Measurements from ENCODE around the gene SPACDR.

Gene SPACDR

DNA sequence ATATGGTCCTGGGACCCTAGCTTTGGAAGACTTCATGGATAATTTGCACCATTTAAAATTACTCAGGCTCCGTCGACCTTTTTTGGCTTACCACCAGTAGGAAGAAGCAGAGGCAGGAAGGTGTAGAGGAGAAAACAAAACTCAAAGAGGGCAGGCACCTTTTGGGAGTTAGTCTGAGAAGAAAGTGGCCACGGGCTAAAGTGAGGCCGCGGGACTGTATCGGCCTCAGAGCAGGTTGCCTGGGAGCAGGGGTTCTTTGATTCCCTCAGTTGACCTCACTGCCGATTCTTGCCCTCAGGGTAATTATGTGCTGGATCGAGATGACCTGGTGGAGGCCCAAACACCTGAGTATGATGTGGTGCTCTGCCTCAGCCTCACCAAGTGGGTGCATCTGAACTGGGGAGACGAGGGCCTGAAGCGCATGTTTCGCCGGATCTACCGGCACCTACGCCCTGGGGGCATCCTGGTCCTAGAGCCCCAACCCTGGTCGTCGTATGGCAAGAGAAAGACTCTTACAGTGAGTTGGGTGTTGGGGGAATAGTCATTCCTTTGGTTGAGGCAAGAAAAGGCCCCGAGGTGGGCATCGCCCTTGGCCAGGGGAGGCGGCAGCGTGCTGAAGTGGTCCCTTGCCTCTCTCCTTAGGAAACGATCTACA, 31.3 kb downstream of the SPACDR start:
- peaks cover 9 to 56% (median 50%) of the 10 kb centered on the region in 4 experiments for H3K4me1 ChIP-seq (ENCODE audit: control extremely low read depth in 1 of 4, control insufficient read depth in 4 of 4, insufficient read depth in 4 of 4, low read length in 3 of 4)
- peaks cover 3 to 46% (median 29%) of the 10 kb centered on the region in 4 experiments for H3K36me3 ChIP-seq (ENCODE audit: control insufficient read depth in 4 of 4, insufficient read depth in 4 of 4, low read length in 3 of 4)
- DNase-seq: no peak
- ChIA-PET CTCF (interaction anchor here (1.7 to 20.5 kb wide), 2 partner anchors 15 to 21 kb away, joined by 3 to 160 read pairs; no protein-coding TSS in a partner anchor), POLR2A (no interaction called here)
- no peaks in the 10 kb centered on the region for H3K9me3 ChIP-seq (ENCODE audit: control extremely low read depth in 1 of 5, control insufficient read depth in 4 of 5, insufficient read depth in 2 of 5, low read depth in 1 of 5, low read length in 4 of 5)
- peak overlapping the region in 1 of 7 experiments; percentile 6 for H3K4me3 ChIP-seq (ENCODE audit: control insufficient read depth in 1 of 7, extremely low read depth in 1 of 7, insufficient read depth in 4 of 7, low read depth in 2 of 7, low read length in 6 of 7)
- no peaks in the 10 kb centered on the region for H3K27me3 ChIP-seq (replicated peaks in 2 of 5; ENCODE audit: control insufficient read depth in 4 of 5, insufficient read depth in 5 of 5, low read length in 4 of 5)
- H3K27ac ChIP-seq (ENCODE audit: insufficient read depth in 1 of 2, low read depth in 1 of 2, low read length in 2 of 2, poor library complexity in 1 of 2, severe bottlenecking in 2 of 2): peak overlapping the region; percentile 5 to 100
- WGBS (ENCODE audit: insufficient coverage): 97% methylated on average over 18 of the region's 21 CpGs

GRCh38 chr7:100432053-100432452, 32.0 kb downstream of the SPACDR start:
- Histone ChIP-seq H3K27ac (ENCODE audit: insufficient read depth in 1 of 2, low read depth in 1 of 2, low read length in 2 of 2, poor library complexity in 1 of 2, severe bottlenecking in 2 of 2) (peak overlapping the region; percentile 19 to 100), H3K4me1 (ENCODE audit: control extremely low read depth in 1 of 4, control insufficient read depth in 4 of 4, insufficient read depth in 4 of 4, low read length in 3 of 4) (peaks cover 9 to 54% (median 49%) of the 10 kb centered on the region in 4 experiments), H3K36me3 (ENCODE audit: control insufficient read depth in 4 of 4, insufficient read depth in 4 of 4, low read length in 3 of 4) (peaks cover 3 to 46% (median 29%) of the 10 kb centered on the region in 4 experiments), H3K27me3 (replicated peaks in 2 of 5; ENCODE audit: control insufficient read depth in 4 of 5, insufficient read depth in 5 of 5, low read length in 4 of 5) (no peaks in the 10 kb centered on the region), H3K4me3 (ENCODE audit: control insufficient read depth in 1 of 7, extremely low read depth in 1 of 7, insufficient read depth in 4 of 7, low read depth in 2 of 7, low read length in 6 of 7) (peak overlapping the region in 2 of 7 experiments; percentile 3 to 33), H3K9me3 (ENCODE audit: control extremely low read depth in 1 of 5, control insufficient read depth in 4 of 5, insufficient read depth in 2 of 5, low read depth in 1 of 5, low read length in 4 of 5) (no peaks in the 10 kb centered on the region)
- ChIA-PET CTCF (interaction anchor here (1.7 to 20.5 kb wide), 2 partner anchors 16 to 22 kb away, joined by 3 to 160 read pairs; no protein-coding TSS in a partner anchor), POLR2A (no interaction called here)
- no peak for DNase-seq
- WGBS (ENCODE audit: insufficient coverage): 95% methylated on average over 4 of the region's 4 CpGs

DNA sequence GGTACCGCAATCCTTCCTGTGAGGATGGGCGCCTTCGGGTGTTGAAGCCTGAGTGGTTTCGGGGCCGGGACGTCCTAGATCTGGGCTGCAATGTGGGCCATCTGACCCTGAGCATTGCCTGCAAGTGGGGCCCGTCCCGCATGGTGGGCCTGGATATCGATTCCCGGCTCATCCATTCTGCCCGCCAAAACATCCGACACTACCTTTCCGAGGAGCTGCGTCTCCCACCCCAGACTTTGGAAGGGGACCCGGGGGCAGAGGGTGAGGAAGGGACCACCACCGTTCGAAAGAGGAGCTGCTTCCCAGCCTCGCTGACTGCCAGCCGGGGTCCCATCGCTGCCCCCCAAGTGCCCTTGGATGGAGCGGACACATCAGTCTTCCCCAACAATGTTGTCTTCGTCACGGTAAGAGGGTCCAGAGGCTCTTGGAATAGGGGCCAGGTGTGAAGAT, 32.7 kb downstream of the SPACDR start:
- no peak for DNase-seq
- H3K9me3 ChIP-seq (ENCODE audit: control extremely low read depth in 1 of 5, control insufficient read depth in 4 of 5, insufficient read depth in 2 of 5, low read depth in 1 of 5, low read length in 4 of 5): no peaks in the 10 kb centered on the region
- 95% methylated on average over 16 of the region's 23 CpGs for WGBS (ENCODE audit: insufficient coverage)
- peak overlapping the region; percentile 19 to 100 for H3K27ac ChIP-seq (ENCODE audit: insufficient read depth in 1 of 2, low read depth in 1 of 2, low read length in 2 of 2, poor library complexity in 1 of 2, severe bottlenecking in 2 of 2)
- CTCF ChIA-PET: interaction anchor here (3.4 to 20.5 kb wide), 2 partner anchors 14 to 23 kb away, joined by 14 to 160 read pairs; no protein-coding TSS in a partner anchor
- H3K27me3 ChIP-seq (replicated peaks in 2 of 5; ENCODE audit: control insufficient read depth in 4 of 5, insufficient read depth in 5 of 5, low read length in 4 of 5): no peaks in the 10 kb centered on the region
- peak overlapping the region in 5 of 7 experiments; percentile 82 to 91 (median 82) for H3K4me3 ChIP-seq (ENCODE audit: control insufficient read depth in 1 of 7, extremely low read depth in 1 of 7, insufficient read depth in 4 of 7, low read depth in 2 of 7, low read length in 6 of 7)
- peaks cover 3 to 46% (median 29%) of the 10 kb centered on the region in 4 experiments for H3K36me3 ChIP-seq (ENCODE audit: control insufficient read depth in 4 of 4, insufficient read depth in 4 of 4, low read length in 3 of 4)
- peaks cover 9 to 51% (median 46%) of the 10 kb centered on the region in 4 experiments for H3K4me1 ChIP-seq (ENCODE audit: control extremely low read depth in 1 of 4, control insufficient read depth in 4 of 4, insufficient read depth in 4 of 4, low read length in 3 of 4)
- POLR2A ChIA-PET: no interaction called here

GRCh38 chr7:100430493-100431285, 33.4 kb downstream of the SPACDR start:
- Histone ChIP-seq H3K4me3 (ENCODE audit: control insufficient read depth in 1 of 7, extremely low read depth in 1 of 7, insufficient read depth in 4 of 7, low read depth in 2 of 7, low read length in 6 of 7) (peak overlapping the region; percentile 81 to 91 (median 82)), H3K27me3 (replicated peaks in 2 of 5; ENCODE audit: control insufficient read depth in 4 of 5, insufficient read depth in 5 of 5, low read length in 4 of 5) (no peaks in the 10 kb centered on the region), H3K36me3 (ENCODE audit: control insufficient read depth in 4 of 4, insufficient read depth in 4 of 4, low read length in 3 of 4) (peaks cover 3 to 46% (median 29%) of the 10 kb centered on the region in 4 experiments), H3K9me3 (ENCODE audit: control extremely low read depth in 1 of 5, control insufficient read depth in 4 of 5, insufficient read depth in 2 of 5, low read depth in 1 of 5, low read length in 4 of 5) (no peaks in the 10 kb centered on the region), H3K4me1 (ENCODE audit: control extremely low read depth in 1 of 4, control insufficient read depth in 4 of 4, insufficient read depth in 4 of 4, low read length in 3 of 4) (peaks cover 9 to 51% (median 46%) of the 10 kb centered on the region in 4 experiments), H3K27ac (ENCODE audit: insufficient read depth in 1 of 2, low read depth in 1 of 2, low read length in 2 of 2, poor library complexity in 1 of 2, severe bottlenecking in 2 of 2) (peak overlapping the region; percentile 99 to 100)
- ChIA-PET CTCF (interaction anchor here (1.2 to 20.5 kb wide), 3 partner anchors 14 to 44 kb away, joined by 3 to 160 read pairs (median 14); no protein-coding TSS in a partner anchor), POLR2A (interaction anchor here (0.9 to 3.2 kb wide), 5 partner anchors 12 to 304 kb away, joined by 4 to 27 read pairs (median 17); partner anchors contain the start of gene MBLAC1)
- 26% methylated on average over 27 of the region's 31 CpGs for WGBS (ENCODE audit: insufficient coverage)
- peak in 2 of 3 donors; percentile 30 to 68 for DNase-seq

- ChIA-PET CTCF (interaction anchor here (1.0 to 20.5 kb wide), 5 partner anchors 15 to 131 kb away, joined by 3 to 160 read pairs (median 4); partner anchors contain the start of gene SPACDR), POLR2A (interaction anchor here (0.6 to 3.2 kb wide), 16 partner anchors 13 to 328 kb away, joined by 3 to 27 read pairs (median 6); partner anchors contain the start of genes AP4M1, FBXO24, LRCH4 and MBLAC1)
- 0% methylated on average over 72 of the region's 95 CpGs for WGBS (ENCODE audit: insufficient coverage)
- no peaks in the 10 kb centered on the region for H3K9me3 ChIP-seq (ENCODE audit: control extremely low read depth in 1 of 5, control insufficient read depth in 4 of 5, insufficient read depth in 2 of 5, low read depth in 1 of 5, low read length in 4 of 5)
- H3K4me3 ChIP-seq (ENCODE audit: control insufficient read depth in 1 of 7, extremely low read depth in 1 of 7, insufficient read depth in 4 of 7, low read depth in 2 of 7, low read length in 6 of 7): peak within 1 kb of the TSS; percentile 81 to 91 (median 82)
- peak within 1 kb of the TSS; percentile 99 to 100 for H3K27ac ChIP-seq (ENCODE audit: insufficient read depth in 1 of 2, low read depth in 1 of 2, low read length in 2 of 2, poor library complexity in 1 of 2, severe bottlenecking in 2 of 2)
- H3K4me1 ChIP-seq (ENCODE audit: control extremely low read depth in 1 of 4, control insufficient read depth in 4 of 4, insufficient read depth in 4 of 4, low read length in 3 of 4): peaks cover 7 to 43% (median 38%) of the 10 kb centered on the region in 4 experiments
- no peaks in the 10 kb centered on the region for H3K27me3 ChIP-seq (replicated peaks in 2 of 5; ENCODE audit: control insufficient read depth in 4 of 5, insufficient read depth in 5 of 5, low read length in 4 of 5)
- peaks cover 3 to 42% (median 28%) of the 10 kb centered on the region in 4 experiments for H3K36me3 ChIP-seq (ENCODE audit: control insufficient read depth in 4 of 4, insufficient read depth in 4 of 4, low read length in 3 of 4)
- DNase-seq: peak; percentile 94 to 96 (median 95)
Observed at GRCh38 chr7:100429637-100430492, 34.2 kb downstream of the SPACDR start, which contains the start of gene MEPCE. Gene MEPCE (plus strand): TSS chr7:100429831. CDS start chr7:100430019, 188 bp downstream.

Data from common myeloid progenitor, CD34-positive (primary cell).